Heart right ventricle (tissue), 16 donors: ENCODE data around the gene HOXA5. TPM values are rescaled to one million over a fixed set of nuclear protein-coding genes. Genes with fewer than 3 reads are reported as not detected.
A peak's percentile ranks its signal among the peaks of the same experiment; 100 is the strongest.

Experiments
- ATAC-seq, 8 donors: fragments of 200-7000 bp; cut with Tn5 transposase; one replicate each; pipeline ENCODE4 v1.9.1; 2020; ENCODE audit warnings: mild to moderate bottlenecking in 8 of 8, moderate library complexity in 8 of 8, moderate number of reproducible peaks in 1 of 8
- DNase-seq, 2 donors: peaks; one replicate each; pipeline ENCODE4 v3.0.0-alpha.2; 2020
- H3K27ac ChIP-seq, 10 donors: fragments of 200-600 bp; sonication (generic) in 2 of 10; one replicate each; pipeline versions ENCODE4 v1.5.0 to v1.8.0; 2020 to 2022; ENCODE audit warnings: mild to moderate bottlenecking in 3 of 10
- H3K27me3 ChIP-seq, 7 donors: fragments of 200-600 bp; one replicate each; pipeline ENCODE4 v1.8.0; 2021 to 2022; ENCODE audit warnings: mild to moderate bottlenecking in 2 of 7
- H3K36me3 ChIP-seq, 9 donors: fragments of 200-600 bp; sonication (generic) in 1 of 9; one replicate each; pipeline versions ENCODE4 v1.5.0 to v1.8.0; 2020 to 2022; ENCODE audit warnings: mild to moderate bottlenecking in 2 of 9
- H3K4me1 ChIP-seq, 9 donors: fragments of 200-600 bp; sonication (generic) in 1 of 9; one replicate each; pipeline versions ENCODE4 v1.5.0 to v1.8.0; 2020 to 2022; ENCODE audit warnings: mild to moderate bottlenecking in 4 of 9
- H3K4me3 ChIP-seq, 10 donors: fragments of 200-600 bp; sonication (generic) in 2 of 10; one replicate each; pipeline versions ENCODE4 v1.5.0 to v1.8.0; 2020 to 2022; ENCODE audit warnings: mild to moderate bottlenecking in 7 of 10, moderate library complexity in 2 of 10
- H3K9me3 ChIP-seq, 11 donors: fragments of 200-600 bp in 10 of 11; sonication (generic) in 2 of 11; one replicate each; pipeline versions ENCODE4 v1.5.0 to v1.8.0; 2013 to 2022; ENCODE audit warnings: mild to moderate bottlenecking in 2 of 11, control low read depth in 1 of 11, moderate library complexity in 1 of 11
- CTCF ChIP-seq, 9 donors: fragments of 200-600 bp; sonication (generic) in 2 of 9; IDR thresholded peaks; one replicate each; pipeline versions ENCODE4 v1.5.0 to v1.8.0; 2021 to 2022; ENCODE audit warnings: antibody characterized with exemption in 9 of 9, mild to moderate bottlenecking in 5 of 9, moderate library complexity in 1 of 9
- WGBS, 2 donors: extraction: QIAGEN DNeasy Blood & Tissue Kit; methylation state at CpG; one replicate each; pipeline ENCODE4 v1.1.7; 2013; ENCODE audit warnings: inconsistent platforms in 1 of 2; 5-methylcytosine and 5-hydroxymethylcytosine counted together
- intact Hi-C, 10 donors: fragments of 100-400 bp; cut with DNase I; formaldehyde crosslinking; loops; one replicate each; pipeline versions ENCODE4 v1.11.1 to v1.14.2; 2022
- polyA plus RNA-seq, 2 donors: library from polyadenylated mRNA; stranded (reverse); fragments of 200-250 nt; gene quantifications; one replicate each; pipeline ENCODE4 v1.2.3, GENCODE V29; 2013
- total RNA-seq, 10 donors: library from RNA; stranded (reverse); fragmentation: NEBNext Ultra II Directional in 3 of 10; extraction: Animal tissue kit (Norgen Biotek cat#: 25700) in 3 of 10; gene quantifications; one replicate each; pipeline versions ENCODE4 v1.2.1 to v1.2.4, GENCODE V29; 2021 to 2023
- donor health status: Arrhythmogenic right ventricular cardiomyopathy.
- donor health status: ischemic (EF 13 %, LVEDD 7.1; RV severe dilation, severe dysfunction).
- donor health status: healthy with polysubstance abuse.
- donor health status: DM: no; HTN: yes; CAD: no.
- donor health status: DM: no; HTN: no; CAD: no.
- donor health status: ischemic (EF 25% LVEDD 6.9; RV normal size, moderate dysfunction).
- donor health status: ischemic (EF 25% LVEDD 5.7; RV mildly dilated, moderate dysfunction).
- donor health status: healthy.
- donor health status: DM: yes; HTN: yes; CAD: no.
- donor health status: Ischemic cardiomyopathy.
- donor health status: ischemic (EF 35%, LVEDD 5.7; RV mildly dilated, moderate dysfunction).
- donor health status: nonischemic (EF 11% LVEDD 7.7; RV severe dilation, severe dysfunction).
- donor health status: DM: yes; HTN: yes; CAD: no.
- donor health status: PGD.
- donor health status: ischemic (EF 29% LVEDD 5.4; RV normal size, mild dysfunction).
- donor health status: nonischemic (EF 23%, LVEDD 6.1; RV moderate dilation, normal function).

The HOXA5 gene
- total and polyA plus RNA-seq, 12 donors = 0.09 to 0.95 (median 0.24) TPM; not detected in 8

- H3K36me3 ChIP-seq = peaks cover 0 to 15% (median 0%) of the 10 kb centered on the region in 9 donors
- H3K4me1 ChIP-seq = peaks cover 5 to 76% (median 34%) of the 10 kb centered on the region in 9 donors
- H3K4me3 ChIP-seq = no peak overlapping the region
- H3K27ac ChIP-seq = no peak overlapping the region
- ATAC-seq (no peak), DNase-seq (no peak)
- intact Hi-C loops = loop anchor here in 7 of 10 donors (10.0 kb wide), 6 partner anchors 313 to 1303 kb away; no protein-coding TSS in a partner anchor
- peaks cover 86 to 100% (median 100%) of the 10 kb centered on the region in 7 donors for H3K27me3 ChIP-seq
- TF ChIP-seq CTCF (IDR thresholded peaks at IDR 0.05) = no peak
- WGBS, 2 donors = 27 to 28% methylated on average over 4 of the region's 4 CpGs
- H3K9me3 ChIP-seq = no peaks in the 10 kb centered on the region
These were observed 24.4 kb upstream of the HOXA5 start for GRCh38 chr7:27167916-27168264.

- H3K4me1 ChIP-seq = peaks cover 3 to 67% (median 27%) of the 10 kb centered on the region in 9 donors
- TF ChIP-seq CTCF (IDR thresholded peaks at IDR 0.05) = no peak
- ATAC-seq = no peak
- H3K36me3 ChIP-seq = peaks cover 0 to 15% (median 0%) of the 10 kb centered on the region in 9 donors
- no peak overlapping the region for H3K27ac ChIP-seq
- H3K27me3 ChIP-seq = peaks cover 77 to 100% (median 100%) of the 10 kb centered on the region in 7 donors
- no peaks in the 10 kb centered on the region for H3K9me3 ChIP-seq
- no peak for DNase-seq
- intact Hi-C loops = loop anchor here in 7 of 10 donors (10.0 kb wide), 6 partner anchors 312 to 1302 kb away; no protein-coding TSS in a partner anchor
- peak overlapping the region in 1 of 10 donors; percentile 49 for H3K4me3 ChIP-seq
- WGBS, 2 donors = 4 to 6% methylated on average over 50 of the region's 50 CpGs
These were observed 23.3 kb upstream of the HOXA5 start for GRCh38 chr7:27166531-27167505.

- intact Hi-C loops = loop anchor here in 7 of 10 donors (10.0 kb wide), 6 partner anchors 311 to 1301 kb away; no protein-coding TSS in a partner anchor
- DNase-seq = no peak
- H3K27me3 ChIP-seq = peaks cover 73 to 100% (median 100%) of the 10 kb centered on the region in 7 donors
- TF ChIP-seq CTCF (IDR thresholded peaks at IDR 0.05) = no peak
- H3K4me3 ChIP-seq = peak overlapping the region in 2 of 10 donors; percentile 28 to 49
- ATAC-seq = no peak
- H3K9me3 ChIP-seq = no peaks in the 10 kb centered on the region
- peaks cover 3 to 71% (median 34%) of the 10 kb centered on the region in 9 donors for H3K4me1 ChIP-seq
- H3K27ac ChIP-seq = peak overlapping the region in 1 of 10 donors; percentile 53
- peaks cover 0 to 15% (median 0%) of the 10 kb centered on the region in 9 donors for H3K36me3 ChIP-seq
- WGBS, 2 donors = 5 to 8% methylated on average over 46 of the region's 46 CpGs
These were observed 22.6 kb upstream of the HOXA5 start for GRCh38 chr7:27165996-27166530.
